ENCODE results near the gene AGBL1.

The AGBL1 gene

GRCh38 chr15:86079508-86080266 is at the start of gene AGBL1:
TSS of gene AGBL1 (plus strand) at chr15:86079871.
- DNase-seq (ENCODE audit: low read depth), result no peak

GRCh38 chr15:86034904-86035303 is 44.8 kb upstream of the AGBL1 start:
- DNase-seq (ENCODE audit: low read depth), result no peak

DNA sequence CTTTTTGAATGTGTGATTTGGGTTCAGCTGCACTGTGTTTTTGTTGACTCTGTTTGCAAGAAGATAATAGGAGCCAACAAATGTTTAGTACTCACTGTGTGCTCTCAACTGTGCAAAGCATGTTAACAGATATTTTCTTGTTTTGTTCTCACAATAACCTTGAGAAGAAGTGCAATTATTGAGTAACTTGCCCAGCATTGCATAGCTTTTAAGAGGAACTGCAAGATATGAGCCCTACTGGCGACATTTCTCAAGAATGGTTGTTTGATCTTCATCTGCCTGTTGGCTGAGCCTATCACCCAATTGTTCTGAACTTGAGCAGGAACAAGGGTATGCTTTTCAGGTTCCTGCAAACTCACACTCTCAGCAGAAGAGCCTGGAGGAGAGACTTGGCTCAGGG is 43.4 kb upstream of the AGBL1 start:
- no peak for DNase-seq (ENCODE audit: low read depth)

DNA sequence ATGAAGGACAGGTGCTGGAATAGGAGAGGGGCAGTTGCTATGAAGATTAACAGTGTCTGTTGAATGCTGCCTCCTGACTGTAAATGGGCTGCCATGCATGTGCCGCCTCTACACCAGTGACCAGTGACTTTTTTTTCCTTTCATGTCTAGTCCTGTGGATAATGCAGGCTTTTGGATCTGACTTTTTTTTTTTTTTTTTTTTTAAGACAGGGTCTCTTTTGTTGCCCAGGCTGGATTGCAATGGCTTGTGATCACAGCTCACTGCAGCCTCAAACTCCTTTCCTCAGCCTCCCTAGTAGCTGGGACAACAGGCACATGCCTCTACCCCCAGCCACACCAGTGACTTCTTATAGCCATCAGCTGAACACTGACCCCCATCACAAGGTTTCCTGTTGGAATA is 41.2 kb upstream of the AGBL1 start:
- DNase-seq (ENCODE audit: low read depth), result no peak

GRCh38 chr15:86040356-86041033 is 39.2 kb upstream of the AGBL1 start:
- DNase-seq (ENCODE audit: low read depth), result no peak

DNA sequence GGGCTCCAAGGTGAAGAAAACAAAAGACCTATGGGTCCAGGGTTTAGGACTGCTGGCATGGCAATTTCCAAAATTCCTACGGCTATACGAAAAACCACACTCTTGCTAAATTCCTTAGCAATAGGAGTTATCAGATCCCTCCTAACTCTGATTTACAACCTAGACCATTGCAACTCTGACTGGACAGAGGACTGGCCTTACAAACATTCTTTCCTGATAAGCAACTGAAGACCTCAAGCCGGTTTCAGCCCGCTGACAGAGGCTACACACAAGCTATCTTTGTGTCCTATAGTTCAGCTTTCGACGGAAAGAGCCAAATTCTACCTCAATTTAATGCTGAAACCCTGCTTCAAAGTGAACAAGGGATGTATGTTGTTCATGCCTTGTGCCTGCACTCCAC is 38.3 kb upstream of the AGBL1 start:
- no peak for DNase-seq (ENCODE audit: low read depth)

DNA sequence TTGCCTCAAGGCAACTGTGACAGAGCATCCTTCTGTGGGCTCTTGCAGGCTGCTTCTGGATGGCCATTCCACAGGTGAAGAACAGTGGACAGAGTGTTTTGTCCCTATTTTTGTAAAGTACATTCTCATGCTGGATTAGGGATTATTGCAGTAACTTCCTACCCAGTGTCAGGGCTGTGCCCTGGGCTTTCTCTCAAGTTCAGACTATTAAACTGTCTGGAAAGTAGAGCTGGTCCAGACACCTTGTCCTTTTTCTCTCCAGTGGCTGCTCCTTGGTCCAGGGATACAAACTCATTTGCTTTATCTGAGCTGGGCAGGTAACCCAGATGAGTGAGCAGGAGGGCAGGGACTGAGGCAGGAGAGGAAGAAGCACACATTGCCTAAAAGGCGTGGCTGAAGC is 37.4 kb upstream of the AGBL1 start:
- no peak for DNase-seq (ENCODE audit: low read depth)

DNA sequence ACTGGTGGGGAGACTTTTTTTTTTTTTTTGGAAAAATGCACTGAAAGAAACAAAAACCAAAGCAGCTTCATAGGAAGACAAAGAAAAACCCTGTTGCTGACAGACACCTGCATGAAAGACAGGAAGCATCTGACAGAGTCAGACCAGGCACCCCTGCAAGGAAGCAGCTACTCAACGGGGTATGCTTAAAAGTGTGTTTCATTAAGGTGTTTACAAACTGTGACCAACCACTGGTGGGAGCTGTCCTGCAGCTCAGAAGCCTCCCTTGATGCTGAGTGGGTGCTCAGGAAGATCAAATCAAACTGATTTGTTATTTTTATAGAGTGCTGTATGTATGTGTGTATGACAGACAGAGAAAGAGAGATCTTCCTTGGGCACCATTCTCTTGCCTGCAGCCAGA is 34.7 kb upstream of the AGBL1 start:
- no peak for DNase-seq (ENCODE audit: low read depth)

DNA sequence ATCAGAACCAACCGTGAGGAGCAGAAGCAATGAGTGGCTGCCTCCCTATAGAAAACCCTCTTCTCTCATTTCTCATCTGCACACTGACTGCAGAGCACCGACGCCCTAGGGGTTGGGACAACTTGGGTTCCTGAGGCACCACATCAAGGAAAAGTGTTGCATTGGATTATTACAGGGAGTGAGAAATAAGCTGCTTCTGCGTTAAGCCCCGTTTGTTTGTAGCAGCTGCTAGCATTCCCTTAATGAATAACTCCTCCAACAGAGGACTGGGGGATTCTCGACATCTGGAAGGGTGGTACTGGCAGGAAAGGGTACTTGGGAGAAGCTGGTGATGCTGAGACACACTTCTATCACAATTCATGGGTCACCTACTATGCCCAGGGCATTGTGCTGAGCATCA is 25.3 kb upstream of the AGBL1 start:
- no peak for DNase-seq (ENCODE audit: low read depth)

GRCh38 chr15:86055688-86056087 is 24.0 kb upstream of the AGBL1 start:
- DNase-seq (ENCODE audit: low read depth), result no peak

DNA sequence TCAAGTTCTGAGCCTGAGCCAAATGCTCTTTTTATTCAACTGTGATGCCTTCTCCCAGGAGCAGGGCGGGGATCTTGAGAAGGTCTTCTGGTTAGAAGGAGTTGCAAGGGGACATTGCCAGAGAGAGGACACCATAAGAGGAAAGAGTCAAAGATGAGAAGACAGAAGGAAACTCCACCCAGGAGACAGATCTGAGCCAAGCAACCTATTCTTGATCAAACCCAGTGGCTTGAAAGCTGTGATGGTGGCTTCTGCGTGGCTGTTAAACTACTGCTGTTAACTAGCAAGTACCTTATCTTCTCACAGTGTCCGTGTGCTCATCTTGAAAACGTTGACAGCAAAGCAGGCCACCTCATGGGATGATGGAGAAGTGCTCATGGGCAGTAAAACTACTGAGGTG is 19.8 kb upstream of the AGBL1 start:
- DNase-seq (ENCODE audit: low read depth), result no peak

DNA sequence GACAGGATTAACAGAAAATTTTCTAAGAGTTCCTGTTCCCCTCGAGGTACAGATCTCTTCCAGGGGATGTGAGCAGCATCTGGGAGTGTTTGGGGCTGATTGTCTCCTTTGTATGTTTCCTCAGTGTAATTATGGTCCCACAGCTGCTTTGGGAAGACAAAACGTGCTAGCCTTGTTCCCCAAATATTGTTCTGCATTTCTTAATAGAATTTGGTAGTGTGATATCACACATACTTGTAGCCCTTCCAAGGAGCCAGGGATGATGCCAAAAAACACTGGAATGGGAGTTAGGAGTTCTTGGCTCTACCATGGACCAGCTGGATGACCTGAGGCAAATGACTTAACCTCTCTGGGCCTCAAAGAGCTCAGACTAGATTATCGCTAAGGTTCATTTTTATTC is 19.0 kb upstream of the AGBL1 start:
- no peak for DNase-seq (ENCODE audit: low read depth)

DNA sequence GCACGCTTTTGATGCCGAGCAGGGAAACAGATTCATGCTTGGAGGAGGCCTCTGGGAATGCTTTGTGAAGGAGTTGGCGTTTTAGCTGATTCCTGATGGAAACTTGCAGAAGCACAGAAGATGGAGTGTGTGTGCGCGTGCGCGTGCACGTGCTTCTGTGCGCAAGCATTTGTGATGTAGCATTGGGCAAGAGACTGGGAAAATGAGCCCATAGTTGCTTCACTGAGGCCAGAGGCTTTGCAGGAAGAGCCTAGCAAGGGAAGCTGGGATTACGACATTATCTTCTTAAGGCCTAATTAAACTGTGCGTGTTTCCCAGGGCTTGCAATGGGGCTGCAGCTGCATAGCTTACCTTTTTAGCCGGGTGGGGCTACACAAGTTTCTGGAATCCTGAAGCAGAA is 18.1 kb upstream of the AGBL1 start:
- DNase-seq (ENCODE audit: low read depth), result no peak

DNA sequence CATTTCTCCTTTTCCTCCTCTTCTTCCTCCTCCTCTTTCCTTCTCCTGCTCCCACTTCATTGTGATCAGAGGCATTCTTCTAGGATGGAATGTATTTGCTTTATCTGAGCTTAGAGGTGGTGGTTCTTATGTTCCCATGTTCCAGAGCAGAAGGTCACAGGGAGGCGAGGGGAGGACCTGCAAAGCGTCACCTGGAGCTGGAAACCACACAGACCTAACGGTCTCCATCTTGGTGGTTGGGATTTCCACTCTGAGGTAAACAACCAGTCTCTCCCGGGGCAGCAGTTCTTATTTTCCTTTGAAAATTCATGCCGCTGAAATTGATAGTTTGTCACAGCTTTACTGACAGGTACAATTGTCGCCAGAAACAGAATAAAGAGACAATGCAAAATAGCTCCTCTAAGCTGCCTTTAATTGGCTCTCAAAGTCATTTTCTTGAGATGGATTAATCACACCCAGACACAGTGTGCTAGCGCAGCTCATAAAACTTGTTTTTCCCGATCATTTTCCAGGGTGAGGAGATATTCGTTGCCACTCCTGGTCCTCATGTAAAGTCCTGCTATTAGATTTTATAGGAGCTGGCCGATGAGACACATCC is 16.9 kb upstream of the AGBL1 start:
- no peak for DNase-seq (ENCODE audit: low read depth)

- no peak for DNase-seq (ENCODE audit: low read depth)
Measured at GRCh38 chr15:86063356-86064095, 16.1 kb upstream of the AGBL1 start.

DNA sequence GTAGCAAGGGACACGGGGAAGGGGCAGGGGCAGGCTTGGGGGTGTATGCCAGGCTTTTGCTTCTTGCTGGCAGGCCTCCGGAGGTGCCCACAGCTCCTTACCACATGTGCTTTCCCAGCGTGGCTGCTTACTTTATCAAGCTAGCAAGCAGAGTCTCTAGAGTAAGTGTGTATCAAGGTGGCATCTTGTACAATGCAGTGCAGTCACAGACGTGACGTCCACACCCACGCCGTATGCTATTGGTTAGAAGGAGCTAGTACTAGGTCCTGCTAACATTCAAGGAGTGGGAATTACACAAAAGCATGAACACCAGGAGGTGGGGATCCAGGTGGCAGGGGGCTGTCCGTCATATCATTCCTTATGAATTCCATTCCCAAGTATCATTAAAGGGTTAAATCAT is 15.3 kb upstream of the AGBL1 start:
- DNase-seq (ENCODE audit: low read depth), result no peak

GRCh38 chr15:86066174-86066834 is 13.4 kb upstream of the AGBL1 start:
- DNase-seq (ENCODE audit: low read depth), result no peak

GRCh38 chr15:86073281-86073680 is 6.4 kb upstream of the AGBL1 start:
- no peak for DNase-seq (ENCODE audit: low read depth)

DNA sequence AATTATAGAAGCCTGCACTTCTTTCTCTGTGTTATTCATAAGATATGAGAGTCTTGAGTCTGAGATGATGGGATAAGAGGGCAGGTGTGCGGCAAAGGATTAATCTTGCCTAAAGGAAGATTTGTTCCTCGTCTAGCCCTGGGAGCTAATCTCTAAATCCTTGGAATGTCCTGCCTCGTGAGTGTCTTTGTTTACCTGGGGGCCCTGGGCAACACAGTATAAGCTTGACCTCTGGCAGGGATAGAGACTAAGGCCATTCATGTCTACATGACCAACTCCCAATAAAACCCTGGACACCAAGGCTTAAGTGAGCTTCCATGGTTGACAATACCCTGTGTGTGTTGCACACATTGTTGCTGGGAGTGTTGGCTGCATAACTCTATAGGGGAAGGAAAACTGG is 3.2 kb upstream of the AGBL1 start:
- no peak for DNase-seq (ENCODE audit: low read depth)

GRCh38 chr15:86077070-86077469 is 2.6 kb upstream of the AGBL1 start:
- DNase-seq (ENCODE audit: low read depth), result no peak

DNA sequence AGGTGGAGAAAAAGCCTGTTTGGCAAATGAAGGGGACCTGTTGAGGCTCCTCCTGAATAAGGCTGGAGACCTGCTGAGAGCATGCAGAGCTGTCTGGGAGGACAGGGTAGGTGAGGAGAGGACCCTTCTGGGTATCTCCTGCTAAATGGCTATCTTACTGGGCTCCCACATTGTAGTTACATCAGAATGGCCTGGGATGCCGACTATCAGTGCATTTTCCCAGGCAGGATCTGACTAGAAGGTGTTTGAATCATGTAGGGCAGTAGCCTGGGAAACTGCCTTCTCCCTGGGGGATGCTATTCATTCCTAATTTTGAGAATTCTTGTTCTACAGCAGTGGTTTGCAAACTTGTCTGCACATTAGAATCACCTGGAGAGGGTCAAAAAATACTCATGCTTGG is 631 bp downstream of the AGBL1 start:
- no peak for DNase-seq (ENCODE audit: low read depth)

Measured in stimulated activated CD8-positive, alpha-beta memory T cell treated with anti-CD3 and anti-CD28 coated beads, Interleukin-12 subunit alpha, Interleukin-12 subunit beta, amount 100 ng/mL, for 1 hour (primary cell).